HEK293T (cell line): Measurements from ENCODE around the gene AFF1.

ENCODE experiments used
- ARNT ChIP-seq: fragments of 450-650 bp; IDR thresholded peaks from 2 replicates; pipeline ENCODE4 v1.6.1; 2017; ENCODE audit warnings: mild to moderate bottlenecking
- BHLHE40 ChIP-seq: fragments of 450-650 bp; IDR thresholded peaks from 2 replicates; pipeline ENCODE4 v1.6.1; 2016; ENCODE audit warnings: mild to moderate bottlenecking, moderate library complexity, borderline replicate concordance
- ELF4 ChIP-seq: fragments of 450-650 bp; IDR thresholded peaks from 2 replicates; pipeline ENCODE4 v1.6.1; 2017; ENCODE audit warnings: antibody characterized with exemption
- FOXA1 ChIP-seq: fragments of 450-650 bp; IDR thresholded peaks from 2 replicates; pipeline ENCODE4 v1.6.1; 2016; ENCODE audit warnings: mild to moderate bottlenecking
- NFRKB ChIP-seq: fragments of 450-650 bp; IDR thresholded peaks from 2 replicates; pipeline ENCODE4 v1.6.1; 2016; ENCODE audit warnings: mild to moderate bottlenecking, moderate library complexity
- SP1 ChIP-seq: fragments of 450-650 bp; IDR thresholded peaks from 2 replicates; pipeline ENCODE4 v1.6.1; 2017
- SUZ12 ChIP-seq: fragments of 450-650 bp; IDR thresholded peaks from 2 replicates; pipeline ENCODE4 v1.6.1; 2016; ENCODE audit warnings: mild to moderate bottlenecking

DNA sequence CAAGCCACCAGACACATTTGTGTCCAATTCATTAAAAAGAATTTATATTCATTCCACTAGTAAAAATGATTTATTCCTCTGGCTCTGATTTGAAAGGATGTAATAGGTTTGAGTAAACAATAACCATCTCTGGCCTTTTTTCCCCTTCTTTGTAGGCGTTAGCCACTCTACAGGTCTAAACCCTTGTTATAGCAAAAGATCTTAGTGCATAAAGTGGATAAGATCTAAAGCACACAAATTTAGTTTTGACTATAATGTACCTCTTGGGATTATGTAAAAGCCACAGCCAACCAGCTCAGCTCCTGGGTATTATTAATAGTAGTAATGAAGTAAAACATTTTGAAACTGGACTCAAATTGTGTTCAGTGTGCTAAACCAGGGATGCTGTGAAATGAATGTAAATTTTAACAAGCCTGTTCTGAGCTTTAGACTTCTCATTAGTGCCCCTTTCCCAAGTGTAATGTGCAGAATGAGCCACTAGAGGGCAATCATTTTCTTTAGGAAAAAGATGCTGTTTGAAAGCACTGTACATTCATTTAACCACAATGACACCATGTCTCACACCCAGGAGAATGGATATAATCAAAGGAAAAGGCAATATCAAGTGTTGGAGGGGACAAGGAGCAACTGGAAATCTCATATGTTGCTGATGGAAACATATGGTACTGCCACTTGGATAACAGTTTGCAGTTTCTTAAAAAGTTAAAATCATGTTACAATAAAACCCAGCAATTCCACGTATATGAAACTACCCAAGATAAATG lies 215.9 kb downstream of the AFF1 start:
- no peak for TF ChIP-seq SP1
- TF ChIP-seq ELF4: no peak
- no peak for TF ChIP-seq NFRKB
- TF ChIP-seq ARNT: no peak
- TF ChIP-seq BHLHE40: no peak
- no peak for TF ChIP-seq SUZ12
- TF ChIP-seq FOXA1: no peak
